OCI-M1 (cell line): ENCODE measurements around the gene TMEM147.

ENCODE experiments used
- DNase-seq: peaks from one replicate; lab custom pipeline; 2025; lab: John Stamatoyannopoulos, UW

TMEM147 gene

GRCh38 chr19:35545001-35545854 lies at the start of gene TMEM147:
TMEM147 (plus strand) TSS chr19:35545626; CDS start chr19:35545740, 114 bp downstream.
- peak; percentile 97 for DNase-seq

- no peak for DNase-seq
Observed at GRCh38 chr19:35497406-35497805, 48.0 kb upstream of the TMEM147 start.

GRCh38 chr19:35498220-35498619 lies 47.2 kb upstream of the TMEM147 start:
- DNase-seq: no peak

GRCh38 chr19:35498984-35499527 lies 46.4 kb upstream of the TMEM147 start:
- DNase-seq: peak; percentile 21

GRCh38 chr19:35500611-35501010 lies 44.8 kb upstream of the TMEM147 start:
- no peak for DNase-seq

GRCh38 chr19:35501684-35502083 lies 43.7 kb upstream of the TMEM147 start:
- no peak for DNase-seq

GRCh38 chr19:35502751-35503150 lies 42.7 kb upstream of the TMEM147 start:
- no peak for DNase-seq

- DNase-seq: no peak
Observed at GRCh38 chr19:35506011-35506410, 39.4 kb upstream of the TMEM147 start.

- DNase-seq: no peak
Observed at GRCh38 chr19:35507561-35507960, 37.9 kb upstream of the TMEM147 start.

- no peak for DNase-seq
Observed at GRCh38 chr19:35508129-35508528, 37.3 kb upstream of the TMEM147 start.

GRCh38 chr19:35509018-35509652 lies 36.3 kb upstream of the TMEM147 start:
- peak; percentile 3 for DNase-seq

GRCh38 chr19:35509861-35510625 lies 35.4 kb upstream of the TMEM147 start:
- peak; percentile 78 for DNase-seq

GRCh38 chr19:35510626-35510964 lies 34.8 kb upstream of the TMEM147 start:
- DNase-seq: no peak

- DNase-seq: no peak
Observed at GRCh38 chr19:35511337-35511736, 34.1 kb upstream of the TMEM147 start.

GRCh38 chr19:35512831-35513627 lies 32.4 kb upstream of the TMEM147 start:
- DNase-seq: no peak

- no peak for DNase-seq
Observed at GRCh38 chr19:35513628-35514281, 31.7 kb upstream of the TMEM147 start, which contains the start of gene DMKN. DMKN (minus strand) TSS chr19:35513649; CDS start chr19:35513475, 174 bp downstream.

- DNase-seq: no peak
Observed at GRCh38 chr19:35514282-35514809, 31.1 kb upstream of the TMEM147 start.

- no peak for DNase-seq
Observed at GRCh38 chr19:35516310-35516709, 29.1 kb upstream of the TMEM147 start.

GRCh38 chr19:35517342-35517741 lies 28.1 kb upstream of the TMEM147 start:
- no peak for DNase-seq

- no peak for DNase-seq
Observed at GRCh38 chr19:35518313-35518712, 27.1 kb upstream of the TMEM147 start.

- no peak for DNase-seq
Observed at GRCh38 chr19:35519291-35519690, 26.1 kb upstream of the TMEM147 start.
